H1 (cell line): ENCODE data around the gene CYP17A1. TPM values are rescaled to one million over a fixed set of nuclear protein-coding genes. Genes with fewer than 3 reads are reported as not detected.

ENCODE experiments used
- EZH2 ChIP-seq: fragments of 200-600 bp; sonication (generic); IDR thresholded peaks from 2 replicates; pipeline ENCODE4 v1.7.1; 2012; ENCODE audit warnings: low read depth, mild to moderate bottlenecking, moderate library complexity, low read length, inconsistent platforms; ENCODE audit not compliant: severe bottlenecking
- KDM1A ChIP-seq: fragments of 200-600, 300-600 bp; sonication (generic); IDR thresholded peaks from 2 replicates; pipeline ENCODE4 v1.7.1; 2016; ENCODE audit warnings: mild to moderate bottlenecking, low read length, borderline replicate concordance
- POLR2A ChIP-seq, 2 experiments: IDR thresholded peaks; 1 replicate in 1 of 2; 2 replicates in 1 of 2; pipeline ENCODE4 v1.6.1; 2011; ENCODE audit warnings: low read depth in 2 of 2, low read length in 2 of 2, mild to moderate bottlenecking in 2 of 2; ENCODE audit errors: control extremely low read depth in 1 of 2
- RBBP5 ChIP-seq: IDR thresholded peaks from 2 replicates; pipeline ENCODE4 v1.7.1; 2012; ENCODE audit warnings: low read depth, mild to moderate bottlenecking, inconsistent platforms, low read length, moderate library complexity, borderline replicate concordance
- polyA plus RNA-seq, 7 experiments: library from polyadenylated mRNA; depleted of rRNA in 3 of 7; stranded (reverse) in 5 of 7; unstranded in 2 of 7; fragments of >200 nt in 5 of 7; fragments of 200-250 nt in 2 of 7; gene quantifications; 1 replicate in 5 of 7; 2 replicates in 1 of 7; 4 replicates in 1 of 7; pipeline versions ENCODE4 v1.2.1 to v1.2.3, GENCODE V29; 2011 to 2013; ENCODE audit warnings: missing spikeins in 2 of 7, mixed read lengths in 2 of 7
- small RNA-seq: library from polyadenylated mRNA; stranded (forward); fragments of <200 nt; extraction: miRNeasy Mini kit (QIAGEN cat#:217004); gene quantifications from one replicate; pipeline ENCODE3, GENCODE V24; 2013; ENCODE audit not compliant: insufficient read depth
- total RNA-seq: library from RNA; stranded (reverse); fragmentation: NEBNext Ultra II Directional; extraction: Animal tissue kit (Norgen Biotek cat#: 25700); gene quantifications from 2 replicates; pipeline ENCODE4 v1.2.1, GENCODE V29; 2021

Gene CYP17A1
- total and polyA plus RNA-seq, 2 of the 8 experiments (the other 6 are each of a cell fraction or from before 2014, with no cell fraction given) = not detected

DNA sequence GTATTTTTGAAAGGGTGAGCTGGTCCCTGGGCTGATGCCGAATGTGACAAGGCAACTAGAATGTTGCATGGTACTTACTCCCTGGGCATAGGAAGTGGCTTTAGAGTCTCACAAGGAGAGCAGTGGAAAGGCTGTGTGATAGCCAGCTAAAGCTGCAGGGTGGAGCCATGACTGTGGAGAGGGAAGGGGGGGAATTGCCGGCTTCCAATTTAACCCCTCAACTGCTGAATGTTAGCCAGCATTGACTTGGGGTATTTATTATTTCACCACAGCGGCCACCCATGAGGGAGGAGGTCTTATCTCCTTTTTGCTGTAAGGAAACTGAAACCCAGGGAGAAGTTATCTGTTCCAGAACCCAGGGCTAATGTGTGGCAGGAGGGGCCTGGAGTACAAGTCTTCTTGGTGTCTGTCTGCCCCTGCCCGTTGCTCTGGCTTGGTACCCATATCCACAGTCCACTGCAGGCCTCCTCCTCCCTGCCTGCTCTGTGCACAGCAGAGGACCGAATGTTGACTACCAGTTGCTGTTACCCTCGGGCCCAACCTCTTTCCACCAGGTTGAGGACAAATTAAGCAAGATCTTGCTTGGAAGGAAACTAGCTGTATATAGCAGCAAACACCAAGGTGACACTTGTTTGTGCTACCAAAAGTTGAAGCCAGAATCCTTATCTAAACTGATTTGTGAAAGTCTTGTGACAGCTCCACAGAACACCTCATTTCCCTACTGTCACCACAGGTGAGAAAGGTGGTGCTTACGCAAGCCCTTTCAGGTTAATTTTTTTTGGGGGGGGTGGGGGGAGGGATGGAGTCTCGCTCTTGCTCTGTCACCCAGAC, 55.9 kb downstream of the CYP17A1 start (continued):
- TF ChIP-seq RBBP5 = no peak
- no peak for TF ChIP-seq KDM1A
- TF ChIP-seq EZH2 = no peak
- TF ChIP-seq POLR2A (IDR thresholded peaks at IDR 0.05; ENCODE audit: control extremely low read depth in 1 of 2, low read depth in 2 of 2, low read length in 2 of 2) = no peak

Small RNA genes lying within 50 kb of the gene (small RNA-seq; reads per million reads assigned to genes)
- gene AS3MT (not detected), gene RF00026 (not detected), gene RNU6-1231P (not detected)

Other genes with a start within 250 kb of the CYP17A1 start
- 35.4 and 38.8 TPM in 2 replicates for gene TRIM8, start 192.9 kb downstream of the CYP17A1 start, total RNA-seq
- 24.9 and 34.6 TPM in 2 replicates for gene TRIM8, start 192.9 kb downstream of the CYP17A1 start, polyA plus RNA-seq (2011; rRNA removed)
- gene ARL3, start 123.0 kb downstream of the CYP17A1 start, total RNA-seq = 15.3 and 16.2 TPM in 2 replicates
- 5.3 and 8.8 TPM in 2 replicates for gene ARL3, start 123.0 kb downstream of the CYP17A1 start, polyA plus RNA-seq (2011; rRNA removed)
- gene SFXN2, start 122.8 kb downstream of the CYP17A1 start, total RNA-seq = 20.5 TPM in 2 replicates
- gene SFXN2, start 122.8 kb downstream of the CYP17A1 start, polyA plus RNA-seq (2011; rRNA removed) = 23.5 and 29.3 TPM in 2 replicates
- gene WBP1L, start 93.5 kb downstream of the CYP17A1 start, total RNA-seq = 26.2 and 26.6 TPM in 2 replicates
- 29.9 and 37.0 TPM in 2 replicates for gene WBP1L, start 93.5 kb downstream of the CYP17A1 start, polyA plus RNA-seq (2011; rRNA removed)
- gene BORCS7, start 16.8 kb upstream of the CYP17A1 start, total RNA-seq = 2.3 and 3.7 TPM in 2 replicates
- 3.8 and 6.7 TPM in 2 replicates for gene BORCS7, start 16.8 kb upstream of the CYP17A1 start, polyA plus RNA-seq (2011; rRNA removed)
- gene AS3MT, start 32.1 kb upstream of the CYP17A1 start, total RNA-seq = 10.3 and 10.4 TPM in 2 replicates
- 5.2 and 5.8 TPM in 2 replicates for gene AS3MT, start 32.1 kb upstream of the CYP17A1 start, polyA plus RNA-seq (2011; rRNA removed)
- 20.3 and 23.6 TPM in 2 replicates for gene CNNM2, start 80.9 kb upstream of the CYP17A1 start, total RNA-seq
- 7.3 and 13.7 TPM in 2 replicates for gene CNNM2, start 80.9 kb upstream of the CYP17A1 start, polyA plus RNA-seq (2011; rRNA removed)